ENCODE measurements around the gene PAAF1. TPM values are rescaled to one million over a fixed set of nuclear protein-coding genes. Genes with fewer than 3 reads are reported as not detected.

Gene PAAF1
- total and polyA plus RNA-seq, 7 experiments from 2014 or later: 12.4 to 26.2 (median 20.3) TPM

DNA sequence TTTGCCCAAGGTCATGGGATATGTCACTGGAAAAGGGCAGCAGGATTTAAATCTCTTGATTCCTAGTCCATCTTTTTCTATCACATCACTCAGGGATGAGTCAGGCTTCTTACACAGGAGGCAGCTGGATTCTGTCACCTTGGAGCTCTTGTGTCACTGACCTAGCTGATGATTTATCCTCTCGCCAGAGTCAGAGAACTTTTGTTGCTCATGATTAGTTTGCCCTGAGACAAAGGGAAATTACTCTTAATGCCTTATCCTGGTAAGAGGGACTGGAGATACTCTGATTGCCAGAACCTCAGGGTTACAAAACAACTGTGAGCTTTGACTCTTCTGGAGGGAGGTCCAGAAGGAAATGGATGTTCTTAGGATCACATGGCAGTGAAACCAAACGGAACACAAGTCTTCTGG, 10.2 kb upstream of the PAAF1 start:
- POLR2A ChIA-PET: interaction anchor here (1.4 kb wide), 1 partner anchor 11 kb away, joined by 3 read pairs; no protein-coding TSS in a partner anchor
- Mint-ChIP-seq H3K9me3 (no peaks in the 10 kb centered on the region), H3K4me3 (no peak overlapping the region), H3K27ac (no peak overlapping the region), H3K27me3 (no peaks in the 10 kb centered on the region), H3K36me3 (peaks cover 0 to 29% (median 18%) of the 10 kb centered on the region in 5 donors), H3K4me1 (peaks cover 0 to 5% (median 0%) of the 10 kb centered on the region in 7 donors)
- H3K9me3 ChIP-seq (ENCODE audit: control insufficient read depth in 2 of 3, low read length in 3 of 3): no peaks in the 10 kb centered on the region
- no peaks in the 10 kb centered on the region for H3K27me3 ChIP-seq (ENCODE audit: control insufficient read depth in 2 of 2, insufficient read depth in 2 of 2, low read length in 2 of 2)
- H3K36me3 ChIP-seq (ENCODE audit: control insufficient read depth in 2 of 3, insufficient read depth in 3 of 3, low read length in 3 of 3): peaks cover 0 to 44% (median 0%) of the 10 kb centered on the region in 3 experiments
- intact Hi-C loops (cut with micrococcal nuclease): no loop called here
- ATAC-seq: no peak
- H3K27ac ChIP-seq (ENCODE audit: low read depth, low read length): no peak overlapping the region
- CTCF ChIA-PET: no interaction called here
- no peaks in the 10 kb centered on the region for H3K4me1 ChIP-seq (ENCODE audit: control insufficient read depth in 2 of 2, insufficient read depth in 2 of 2, low read length in 2 of 2)
- DNase-seq: no peak
- H3K4me3 ChIP-seq (ENCODE audit: low read length): no peak overlapping the region

- ATAC-seq (no peak), DNase-seq (no peak)
- Histone ChIP-seq H3K9me3 (ENCODE audit: control insufficient read depth in 2 of 3, low read length in 3 of 3) (no peaks in the 10 kb centered on the region), H3K4me3 (ENCODE audit: low read length) (no peak overlapping the region), H3K4me1 (ENCODE audit: control insufficient read depth in 2 of 2, insufficient read depth in 2 of 2, low read length in 2 of 2) (no peaks in the 10 kb centered on the region), H3K27ac (ENCODE audit: low read depth, low read length) (no peak overlapping the region), H3K36me3 (ENCODE audit: control insufficient read depth in 2 of 3, insufficient read depth in 3 of 3, low read length in 3 of 3) (peaks cover 0 to 48% (median 0%) of the 10 kb centered on the region in 3 experiments), H3K27me3 (ENCODE audit: control insufficient read depth in 2 of 2, insufficient read depth in 2 of 2, low read length in 2 of 2) (no peaks in the 10 kb centered on the region)
- peak overlapping the region in 6 of 9 donors; percentile 18 to 74 (median 47) for H3K27ac Mint-ChIP-seq
- peaks cover 5 to 12% (median 10%) of the 10 kb centered on the region in 7 donors for H3K4me1 Mint-ChIP-seq
- ChIA-PET CTCF (no interaction called here), POLR2A (interaction anchor here (0.8 to 1.6 kb wide), 4 partner anchors 9 to 109 kb away, joined by 3 to 5 read pairs (median 4); partner anchors contain the start of genes MRPL48 and RAB6A)
- peaks cover 5 to 24% (median 18%) of the 10 kb centered on the region in 5 donors for H3K36me3 Mint-ChIP-seq
- H3K27me3 Mint-ChIP-seq: no peaks in the 10 kb centered on the region
- no peaks in the 10 kb centered on the region for H3K9me3 Mint-ChIP-seq
- intact Hi-C loops (cut with micrococcal nuclease): no loop called here
- no peak overlapping the region for H3K4me3 Mint-ChIP-seq
Observed at GRCh38 chr11:73869332-73869949, 7.4 kb upstream of the PAAF1 start.

DNA sequence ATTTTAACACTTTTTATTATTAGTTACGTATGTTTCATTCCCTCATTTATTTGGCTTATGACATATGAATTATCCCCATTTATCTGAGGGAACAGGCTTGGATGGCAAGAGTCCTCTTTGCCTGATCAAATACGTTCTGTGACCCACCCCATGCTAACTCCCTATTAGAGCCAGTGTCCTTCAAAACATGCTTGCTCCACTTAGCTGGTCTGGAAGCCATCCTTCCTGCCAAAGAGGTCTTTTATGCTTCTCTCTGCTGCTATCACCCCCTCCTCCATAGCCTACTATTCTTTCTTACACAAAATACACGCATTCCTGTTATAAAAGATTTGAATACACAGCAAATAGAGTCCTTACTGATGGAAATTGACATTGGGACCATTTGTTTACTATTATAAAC, 6.5 kb upstream of the PAAF1 start:
- Histone ChIP-seq H3K9me3 (ENCODE audit: control insufficient read depth in 2 of 3, low read length in 3 of 3) (no peaks in the 10 kb centered on the region), H3K36me3 (ENCODE audit: control insufficient read depth in 2 of 3, insufficient read depth in 3 of 3, low read length in 3 of 3) (peaks cover 0 to 44% (median 0%) of the 10 kb centered on the region in 3 experiments), H3K27ac (ENCODE audit: low read depth, low read length) (no peak overlapping the region), H3K4me1 (ENCODE audit: control insufficient read depth in 2 of 2, insufficient read depth in 2 of 2, low read length in 2 of 2) (peaks cover 3 to 7% of the 10 kb centered on the region in 2 donors), H3K27me3 (ENCODE audit: control insufficient read depth in 2 of 2, insufficient read depth in 2 of 2, low read length in 2 of 2) (no peaks in the 10 kb centered on the region), H3K4me3 (ENCODE audit: low read length) (no peak overlapping the region)
- Mint-ChIP-seq H3K4me1 (peaks cover 7 to 21% (median 18%) of the 10 kb centered on the region in 7 donors), H3K36me3 (peaks cover 5 to 24% (median 18%) of the 10 kb centered on the region in 5 donors), H3K9me3 (no peaks in the 10 kb centered on the region), H3K4me3 (no peak overlapping the region), H3K27me3 (no peaks in the 10 kb centered on the region), H3K27ac (peak overlapping the region in 5 of 9 donors; percentile 23 to 84 (median 56))
- DNase-seq (no peak), ATAC-seq (no peak)
- CTCF ChIA-PET: no interaction called here
- intact Hi-C loops (cut with micrococcal nuclease): no loop called here
- POLR2A ChIA-PET: interaction anchor here (1.4 to 1.6 kb wide), 2 partner anchors 8 to 82 kb away, joined by 4 to 5 read pairs; partner anchors contain the start of gene MRPL48

DNA sequence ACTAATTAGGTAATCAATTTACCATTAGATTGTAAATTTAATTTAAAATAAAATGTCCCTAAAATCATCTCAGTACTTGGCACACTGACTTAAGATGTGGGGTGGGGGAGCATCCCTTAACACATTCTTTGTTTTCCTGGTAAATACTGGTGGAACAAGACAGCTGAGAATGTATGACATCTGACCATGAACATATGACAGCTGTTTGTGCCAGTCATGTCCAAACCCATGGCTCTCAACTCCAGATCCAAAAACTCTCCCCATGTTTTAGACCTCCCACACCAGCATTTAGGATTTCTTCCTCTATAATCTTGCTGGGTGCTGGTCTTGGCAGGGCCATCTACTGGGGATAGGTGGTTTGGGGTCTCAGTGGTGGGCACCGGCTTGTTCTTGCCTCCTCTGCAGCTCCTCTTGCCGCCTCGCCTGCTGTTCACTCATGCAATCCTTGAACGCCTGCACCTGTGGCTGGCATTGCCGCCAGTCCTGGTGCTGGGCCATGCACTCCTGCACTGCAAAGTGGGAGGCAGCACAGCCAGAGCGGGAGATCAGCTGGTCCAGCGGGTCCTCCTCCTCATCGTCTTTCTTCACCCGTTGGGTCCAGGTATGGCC, 3.9 kb upstream of the PAAF1 start:
- H3K9me3 Mint-ChIP-seq: peaks cover 0 to 2% (median 0%) of the 10 kb centered on the region in 11 donors
- Histone ChIP-seq H3K27me3 (ENCODE audit: control insufficient read depth in 2 of 2, insufficient read depth in 2 of 2, low read length in 2 of 2) (no peaks in the 10 kb centered on the region), H3K4me1 (ENCODE audit: control insufficient read depth in 2 of 2, insufficient read depth in 2 of 2, low read length in 2 of 2) (peaks cover 17 to 19% of the 10 kb centered on the region in 2 donors), H3K36me3 (ENCODE audit: control insufficient read depth in 2 of 3, insufficient read depth in 3 of 3, low read length in 3 of 3) (peaks cover 0 to 47% (median 0%) of the 10 kb centered on the region in 3 experiments), H3K27ac (ENCODE audit: low read depth, low read length) (no peak overlapping the region), H3K4me3 (ENCODE audit: low read length) (no peak overlapping the region), H3K9me3 (ENCODE audit: control insufficient read depth in 2 of 3, low read length in 3 of 3) (no peaks in the 10 kb centered on the region)
- no peak overlapping the region for H3K4me3 Mint-ChIP-seq
- H3K36me3 Mint-ChIP-seq: peaks cover 5 to 24% (median 18%) of the 10 kb centered on the region in 5 donors
- peaks cover 25 to 42% (median 38%) of the 10 kb centered on the region in 7 donors for H3K4me1 Mint-ChIP-seq
- CTCF ChIA-PET: no interaction called here
- ATAC-seq (no peak), DNase-seq (no peak)
- intact Hi-C loops (cut with micrococcal nuclease): no loop called here
- H3K27ac Mint-ChIP-seq: peak overlapping the region in 5 of 9 donors; percentile 28 to 72 (median 48)
- H3K27me3 Mint-ChIP-seq: no peaks in the 10 kb centered on the region
- POLR2A ChIA-PET: no interaction called here

DNA sequence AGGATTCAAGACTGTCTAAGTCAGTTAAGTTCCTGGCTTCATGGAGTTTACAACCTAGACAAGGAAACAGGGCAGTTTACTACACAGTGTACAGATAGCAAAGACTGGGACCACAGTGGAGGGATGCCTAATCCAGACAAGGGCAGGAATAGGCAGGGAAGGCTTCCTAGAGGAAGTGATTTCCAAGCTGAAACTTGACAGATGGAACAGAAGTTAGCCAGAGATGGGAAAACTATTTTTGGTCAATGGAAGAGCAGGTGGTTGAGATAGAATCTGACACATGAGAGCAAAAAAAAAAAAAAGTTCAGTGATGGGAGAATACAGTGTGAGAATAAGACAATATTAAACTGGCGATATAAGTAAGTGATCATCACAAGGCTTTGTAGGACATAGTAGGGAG, 1.4 kb upstream of the PAAF1 start:
- intact Hi-C loops (cut with micrococcal nuclease): loop anchor here in 1 of 2 donors (5.0 kb wide), 1 partner anchor 617 kb away; the partner anchor contains the start of gene LIPT2
- Histone ChIP-seq H3K27ac (ENCODE audit: low read depth, low read length) (peak overlapping the region; percentile 88), H3K9me3 (ENCODE audit: control insufficient read depth in 2 of 3, low read length in 3 of 3) (no peaks in the 10 kb centered on the region), H3K27me3 (ENCODE audit: control insufficient read depth in 2 of 2, insufficient read depth in 2 of 2, low read length in 2 of 2) (no peaks in the 10 kb centered on the region), H3K4me1 (ENCODE audit: control insufficient read depth in 2 of 2, insufficient read depth in 2 of 2, low read length in 2 of 2) (peaks cover 17 to 19% of the 10 kb centered on the region in 2 donors), H3K36me3 (ENCODE audit: control insufficient read depth in 2 of 3, insufficient read depth in 3 of 3, low read length in 3 of 3) (peaks cover 0 to 43% (median 0%) of the 10 kb centered on the region in 3 experiments), H3K4me3 (ENCODE audit: low read length) (peak overlapping the region; percentile 94)
- no peak for DNase-seq
- ChIA-PET CTCF (interaction anchor here (0.7 kb wide), 1 partner anchor 25 kb away, joined by 5 read pairs; no protein-coding TSS in a partner anchor), POLR2A (interaction anchor here (1.2 kb wide), 1 partner anchor 96 kb away, joined by 3 read pairs; no protein-coding TSS in a partner anchor)
- peak overlapping the region; percentile 92 to 100 (median 97) for H3K27ac Mint-ChIP-seq
- H3K36me3 Mint-ChIP-seq: peaks cover 5 to 22% (median 14%) of the 10 kb centered on the region in 5 donors
- peaks cover 0 to 2% (median 0%) of the 10 kb centered on the region in 11 donors for H3K9me3 Mint-ChIP-seq
- no peaks in the 10 kb centered on the region for H3K27me3 Mint-ChIP-seq
- H3K4me3 Mint-ChIP-seq: peak overlapping the region; percentile 94 to 98 (median 96)
- ATAC-seq: no peak
- peaks cover 22 to 55% (median 43%) of the 10 kb centered on the region in 7 donors for H3K4me1 Mint-ChIP-seq

- POLR2A ChIA-PET: interaction anchor here (1.2 kb wide), 1 partner anchor 96 kb away, joined by 3 read pairs; no protein-coding TSS in a partner anchor
- H3K27me3 ChIP-seq (ENCODE audit: control insufficient read depth in 2 of 2, insufficient read depth in 2 of 2, low read length in 2 of 2): no peaks in the 10 kb centered on the region
- intact Hi-C loops (cut with micrococcal nuclease): loop anchor here (1.0 to 5.0 kb wide), 10 partner anchors 88 to 1947 kb away; partner anchors contain the start of genes FAM168A (in 2 of the 2), LIPT2 (in 2 of the 2), PGM2L1 (in 1 of the 2) and RAB6A (in 1 of the 2)
- peaks cover 20 to 55% (median 43%) of the 10 kb centered on the region in 7 donors for H3K4me1 Mint-ChIP-seq
- peaks cover 5 to 21% (median 14%) of the 10 kb centered on the region in 5 donors for H3K36me3 Mint-ChIP-seq
- DNase-seq (no peak), ATAC-seq (no peak)
- peaks cover 0 to 38% (median 0%) of the 10 kb centered on the region in 3 experiments for H3K36me3 ChIP-seq (ENCODE audit: control insufficient read depth in 2 of 3, insufficient read depth in 3 of 3, low read length in 3 of 3)
- no peaks in the 10 kb centered on the region for H3K27me3 Mint-ChIP-seq
- peak overlapping the region; percentile 94 to 98 (median 96) for H3K4me3 Mint-ChIP-seq
- H3K27ac Mint-ChIP-seq: peak overlapping the region; percentile 92 to 100 (median 97)
- peak overlapping the region; percentile 94 for H3K4me3 ChIP-seq (ENCODE audit: low read length)
- H3K4me1 ChIP-seq (ENCODE audit: control insufficient read depth in 2 of 2, insufficient read depth in 2 of 2, low read length in 2 of 2): peaks cover 17 to 19% of the 10 kb centered on the region in 2 donors
- peaks cover 0 to 2% (median 0%) of the 10 kb centered on the region in 11 donors for H3K9me3 Mint-ChIP-seq
- no peaks in the 10 kb centered on the region for H3K9me3 ChIP-seq (ENCODE audit: control insufficient read depth in 2 of 3, low read length in 3 of 3)
- CTCF ChIA-PET: interaction anchor here (0.7 kb wide), 1 partner anchor 24 kb away, joined by 5 read pairs; no protein-coding TSS in a partner anchor
- H3K27ac ChIP-seq (ENCODE audit: low read depth, low read length): peak overlapping the region; percentile 88
Observed at GRCh38 chr11:73875840-73876239, 959 bp upstream of the PAAF1 start.
